WTC11 (cell line): ENCODE measurements around the gene TNP2. TPM values are rescaled to one million over a fixed set of nuclear protein-coding genes. Genes with fewer than 3 reads are reported as not detected.

Experiments used
- ATAC-seq: fragments of 200-7000 bp; cut with Tn5 transposase; 2 replicates; pipeline ENCODE4 v1.10.0; 2021; ENCODE audit warnings: mild to moderate bottlenecking, moderate library complexity
- CTCF ChIA-PET: fragments of 300-600 bp; sonication (Branson Sonifier 250); formaldehyde crosslinking; loops from one replicate; lab custom pipeline; 2021; ENCODE audit warnings: antibody characterized with exemption; lab: Charles Lee
- POLR2A ChIA-PET: fragments of 350-600 bp; sonication (Branson Sonifier 250); formaldehyde crosslinking; loops from one replicate; lab custom pipeline; 2021; ENCODE audit warnings: antibody characterized with exemption; lab: Charles Lee
- DNase-seq: peaks from one replicate; pipeline ENCODE4 v3.0.0; 2021; ENCODE audit warnings: low spot score
- H3K27ac Mint-ChIP-seq: 2 replicates; pipeline ENCODE4 v1.8.0; 2021; ENCODE audit warnings: mixed read lengths
- H3K27me3 Mint-ChIP-seq: 2 replicates; pipeline ENCODE4 v1.8.0; 2021; ENCODE audit warnings: low read depth, mild to moderate bottlenecking, moderate library complexity, mixed read lengths
- H3K36me3 Mint-ChIP-seq: 2 replicates; pipeline ENCODE4 v1.8.0; 2021; ENCODE audit warnings: mixed read lengths
- H3K4me1 Mint-ChIP-seq: 2 replicates; pipeline ENCODE4 v1.8.0; 2022; ENCODE audit warnings: mixed read lengths
- H3K4me3 Mint-ChIP-seq: 2 replicates; pipeline ENCODE4 v1.8.0; 2021; ENCODE audit warnings: mild to moderate bottlenecking, moderate library complexity, mixed read lengths
- H3K9me3 Mint-ChIP-seq: 2 replicates; pipeline ENCODE4 v1.8.0; 2021; ENCODE audit warnings: mixed read lengths
- CBFB ChIP-seq: sonication (generic); formaldehyde crosslinking; IDR thresholded peaks from 2 replicates; pipeline ENCODE4 v1.8.1; 2022; ENCODE audit warnings: mild to moderate bottlenecking, low read depth, missing genetic modification reagents
- MXD4 ChIP-seq: fragments of 250-450 bp; sonication (Bioruptor Pico); IDR thresholded peaks from 2 replicates; pipeline ENCODE4 v1.8.0; 2021; ENCODE audit warnings: mild to moderate bottlenecking, moderate library complexity, borderline replicate concordance
- NFYB ChIP-seq: sonication (generic); formaldehyde crosslinking; conservative IDR thresholded peaks from 2 replicates; pipeline ENCODE4 v1.8.0; 2022; ENCODE audit warnings: low read depth, missing genetic modification reagents
- TEAD4 ChIP-seq: sonication (generic); formaldehyde crosslinking; IDR thresholded peaks from 2 replicates; pipeline ENCODE4 v1.8.0; 2022; ENCODE audit warnings: mild to moderate bottlenecking, missing genetic modification reagents
- ZNF317 ChIP-seq: sonication (generic); formaldehyde crosslinking; IDR thresholded peaks from 2 replicates; pipeline ENCODE4 v1.8.1; 2023; ENCODE audit warnings: low read depth, mild to moderate bottlenecking, moderate library complexity, missing genetic modification reagents, borderline replicate concordance
- total RNA-seq: library from RNA; stranded (reverse); gene quantifications from 3 replicates; pipeline ENCODE4 v1.2.3, GENCODE V29; 2021
- TF ChIP-seq, protein P1 (sequence below): sonication (generic); formaldehyde crosslinking; IDR thresholded peaks from 2 replicates; pipeline ENCODE4 v1.8.0; 2022; ENCODE audit warnings: mild to moderate bottlenecking, missing genetic modification reagents
- TF ChIP-seq, protein P2 (sequence below): fragments of 250-450 bp; sonication (Bioruptor Pico); IDR thresholded peaks from 2 replicates; pipeline ENCODE4 v1.9.0; 2021; ENCODE audit warnings: mild to moderate bottlenecking, borderline replicate concordance
- TF ChIP-seq, protein P3 (sequence below): sonication (generic); formaldehyde crosslinking; IDR thresholded peaks from 2 replicates; pipeline ENCODE4 v1.8.1; 2022; ENCODE audit warnings: low read depth, missing genetic modification reagents, borderline replicate concordance
- TF ChIP-seq, protein P4 (sequence below): sonication (generic); formaldehyde crosslinking; conservative IDR thresholded peaks from 2 replicates; pipeline ENCODE4 v1.8.1; 2022; ENCODE audit warnings: mild to moderate bottlenecking, missing genetic modification reagents
- TF ChIP-seq, protein P5 (sequence below): sonication (generic); formaldehyde crosslinking; IDR thresholded peaks from 2 replicates; pipeline ENCODE4 v1.8.0; 2022; ENCODE audit warnings: mild to moderate bottlenecking, missing genetic modification reagents
- TF ChIP-seq, protein P6 (sequence below): sonication (generic); formaldehyde crosslinking; IDR thresholded peaks from 2 replicates; pipeline ENCODE4 v1.8.1; 2023; ENCODE audit warnings: mild to moderate bottlenecking, missing genetic modification reagents
- TF ChIP-seq, protein P7 (sequence below): fragments of 250-450 bp; sonication (Bioruptor Pico); IDR thresholded peaks from 2 replicates; pipeline ENCODE4 v1.9.0; 2021; ENCODE audit warnings: moderate library complexity, mild to moderate bottlenecking, inconsistent platforms, borderline replicate concordance
- TF ChIP-seq, protein P8 (sequence below): fragments of 250-450 bp; sonication (Bioruptor Pico); IDR thresholded peaks from 2 replicates; pipeline ENCODE4 v1.9.0; 2021; ENCODE audit warnings: mild to moderate bottlenecking
- TF ChIP-seq, protein P9 (sequence below): sonication (generic); formaldehyde crosslinking; IDR thresholded peaks from 2 replicates; pipeline ENCODE4 v1.8.1; 2023; ENCODE audit warnings: mild to moderate bottlenecking, missing genetic modification reagents
- TF ChIP-seq, protein P10 (sequence below): sonication (generic); formaldehyde crosslinking; conservative IDR thresholded peaks from 2 replicates; pipeline ENCODE4 v1.8.1; 2023; ENCODE audit warnings: mild to moderate bottlenecking, low read depth, missing genetic modification reagents, moderate library complexity

The TNP2 gene
- total RNA-seq, 1 experiment from 2014 or later: not detected

DNA sequence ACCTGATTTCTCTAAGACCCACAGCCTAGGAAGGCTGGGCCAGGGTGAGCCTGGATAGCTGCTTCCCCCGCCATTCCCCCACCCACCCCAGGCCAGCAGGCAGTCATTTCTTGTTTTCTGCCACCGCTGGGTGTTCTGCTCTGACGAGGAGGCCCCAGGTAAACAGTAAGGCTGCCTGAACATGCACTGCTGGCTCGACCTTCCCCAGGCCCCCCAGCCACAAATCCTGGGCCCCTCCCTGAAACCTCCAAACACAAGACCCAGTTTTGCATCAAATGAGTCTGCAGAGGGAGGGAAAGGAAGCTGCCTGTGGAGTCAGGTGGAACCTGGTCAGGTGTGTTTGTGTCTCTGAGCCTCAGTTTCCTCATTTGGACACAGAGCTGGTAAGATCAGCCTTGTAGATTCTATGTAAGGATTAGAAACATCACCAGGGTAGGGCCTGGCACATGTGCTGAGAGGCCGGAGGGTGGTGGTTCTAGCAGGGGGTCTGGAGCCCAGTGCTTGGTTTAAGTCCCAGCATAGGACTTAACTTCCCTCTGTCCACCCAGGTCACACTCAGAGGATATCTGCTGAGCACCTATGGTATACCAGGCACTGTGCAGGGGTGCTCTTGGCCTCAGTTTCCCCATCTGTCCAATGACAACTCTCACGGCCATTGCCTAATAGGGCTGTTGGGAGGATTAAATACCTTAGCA is 30.9 kb upstream of the TNP2 start:
- Mint-ChIP-seq H3K36me3 (no peaks in the 10 kb centered on the region), H3K27ac (no peak overlapping the region), H3K4me1 (peaks cover 41% of the 10 kb centered on the region), H3K4me3 (no peak overlapping the region), H3K9me3 (no peaks in the 10 kb centered on the region), H3K27me3 (no peaks in the 10 kb centered on the region)
- ChIA-PET POLR2A (no interaction called here), CTCF (interaction anchor here (3.4 kb wide), 1 partner anchor 43 kb away, joined by 29 read pairs; the partner anchor contains the start of gene SOCS1)
- ATAC-seq (no peak), DNase-seq (no peak)
- TF ChIP-seq CBFB (CRISPR knock-in tag) (no peak), NFYB (CRISPR knock-in tag) (no peak), ZNF317 (no peak), MXD4 (CRISPR knock-in tag) (no peak), TEAD4 (no peak)
- TF ChIP-seq, protein P1, sequence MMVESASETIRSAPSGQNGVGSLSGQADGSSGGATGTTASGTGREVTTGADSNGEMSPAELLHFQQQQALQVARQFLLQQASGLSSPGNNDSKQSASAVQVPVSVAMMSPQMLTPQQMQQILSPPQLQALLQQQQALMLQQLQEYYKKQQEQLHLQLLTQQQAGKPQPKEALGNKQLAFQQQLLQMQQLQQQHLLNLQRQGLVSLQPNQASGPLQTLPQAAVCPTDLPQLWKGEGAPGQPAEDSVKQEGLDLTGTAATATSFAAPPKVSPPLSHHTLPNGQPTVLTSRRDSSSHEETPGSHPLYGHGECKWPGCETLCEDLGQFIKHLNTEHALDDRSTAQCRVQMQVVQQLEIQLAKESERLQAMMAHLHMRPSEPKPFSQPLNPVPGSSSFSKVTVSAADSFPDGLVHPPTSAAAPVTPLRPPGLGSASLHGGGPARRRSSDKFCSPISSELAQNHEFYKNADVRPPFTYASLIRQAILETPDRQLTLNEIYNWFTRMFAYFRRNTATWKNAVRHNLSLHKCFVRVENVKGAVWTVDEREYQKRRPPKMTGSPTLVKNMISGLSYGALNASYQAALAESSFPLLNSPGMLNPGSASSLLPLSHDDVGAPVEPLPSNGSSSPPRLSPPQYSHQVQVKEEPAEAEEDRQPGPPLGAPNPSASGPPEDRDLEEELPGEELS: no peak
- TF ChIP-seq, protein P2, sequence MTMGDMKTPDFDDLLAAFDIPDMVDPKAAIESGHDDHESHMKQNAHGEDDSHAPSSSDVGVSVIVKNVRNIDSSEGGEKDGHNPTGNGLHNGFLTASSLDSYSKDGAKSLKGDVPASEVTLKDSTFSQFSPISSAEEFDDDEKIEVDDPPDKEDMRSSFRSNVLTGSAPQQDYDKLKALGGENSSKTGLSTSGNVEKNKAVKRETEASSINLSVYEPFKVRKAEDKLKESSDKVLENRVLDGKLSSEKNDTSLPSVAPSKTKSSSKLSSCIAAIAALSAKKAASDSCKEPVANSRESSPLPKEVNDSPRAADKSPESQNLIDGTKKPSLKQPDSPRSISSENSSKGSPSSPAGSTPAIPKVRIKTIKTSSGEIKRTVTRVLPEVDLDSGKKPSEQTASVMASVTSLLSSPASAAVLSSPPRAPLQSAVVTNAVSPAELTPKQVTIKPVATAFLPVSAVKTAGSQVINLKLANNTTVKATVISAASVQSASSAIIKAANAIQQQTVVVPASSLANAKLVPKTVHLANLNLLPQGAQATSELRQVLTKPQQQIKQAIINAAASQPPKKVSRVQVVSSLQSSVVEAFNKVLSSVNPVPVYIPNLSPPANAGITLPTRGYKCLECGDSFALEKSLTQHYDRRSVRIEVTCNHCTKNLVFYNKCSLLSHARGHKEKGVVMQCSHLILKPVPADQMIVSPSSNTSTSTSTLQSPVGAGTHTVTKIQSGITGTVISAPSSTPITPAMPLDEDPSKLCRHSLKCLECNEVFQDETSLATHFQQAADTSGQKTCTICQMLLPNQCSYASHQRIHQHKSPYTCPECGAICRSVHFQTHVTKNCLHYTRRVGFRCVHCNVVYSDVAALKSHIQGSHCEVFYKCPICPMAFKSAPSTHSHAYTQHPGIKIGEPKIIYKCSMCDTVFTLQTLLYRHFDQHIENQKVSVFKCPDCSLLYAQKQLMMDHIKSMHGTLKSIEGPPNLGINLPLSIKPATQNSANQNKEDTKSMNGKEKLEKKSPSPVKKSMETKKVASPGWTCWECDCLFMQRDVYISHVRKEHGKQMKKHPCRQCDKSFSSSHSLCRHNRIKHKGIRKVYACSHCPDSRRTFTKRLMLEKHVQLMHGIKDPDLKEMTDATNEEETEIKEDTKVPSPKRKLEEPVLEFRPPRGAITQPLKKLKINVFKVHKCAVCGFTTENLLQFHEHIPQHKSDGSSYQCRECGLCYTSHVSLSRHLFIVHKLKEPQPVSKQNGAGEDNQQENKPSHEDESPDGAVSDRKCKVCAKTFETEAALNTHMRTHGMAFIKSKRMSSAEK (CRISPR knock-in tag): no peak
- TF ChIP-seq, protein P3, sequence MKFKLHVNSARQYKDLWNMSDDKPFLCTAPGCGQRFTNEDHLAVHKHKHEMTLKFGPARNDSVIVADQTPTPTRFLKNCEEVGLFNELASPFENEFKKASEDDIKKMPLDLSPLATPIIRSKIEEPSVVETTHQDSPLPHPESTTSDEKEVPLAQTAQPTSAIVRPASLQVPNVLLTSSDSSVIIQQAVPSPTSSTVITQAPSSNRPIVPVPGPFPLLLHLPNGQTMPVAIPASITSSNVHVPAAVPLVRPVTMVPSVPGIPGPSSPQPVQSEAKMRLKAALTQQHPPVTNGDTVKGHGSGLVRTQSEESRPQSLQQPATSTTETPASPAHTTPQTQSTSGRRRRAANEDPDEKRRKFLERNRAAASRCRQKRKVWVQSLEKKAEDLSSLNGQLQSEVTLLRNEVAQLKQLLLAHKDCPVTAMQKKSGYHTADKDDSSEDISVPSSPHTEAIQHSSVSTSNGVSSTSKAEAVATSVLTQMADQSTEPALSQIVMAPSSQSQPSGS: no peak
- TF ChIP-seq, protein P4, sequence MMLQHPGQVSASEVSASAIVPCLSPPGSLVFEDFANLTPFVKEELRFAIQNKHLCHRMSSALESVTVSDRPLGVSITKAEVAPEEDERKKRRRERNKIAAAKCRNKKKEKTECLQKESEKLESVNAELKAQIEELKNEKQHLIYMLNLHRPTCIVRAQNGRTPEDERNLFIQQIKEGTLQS (CRISPR knock-in tag): no peak
- TF ChIP-seq, protein P5, sequence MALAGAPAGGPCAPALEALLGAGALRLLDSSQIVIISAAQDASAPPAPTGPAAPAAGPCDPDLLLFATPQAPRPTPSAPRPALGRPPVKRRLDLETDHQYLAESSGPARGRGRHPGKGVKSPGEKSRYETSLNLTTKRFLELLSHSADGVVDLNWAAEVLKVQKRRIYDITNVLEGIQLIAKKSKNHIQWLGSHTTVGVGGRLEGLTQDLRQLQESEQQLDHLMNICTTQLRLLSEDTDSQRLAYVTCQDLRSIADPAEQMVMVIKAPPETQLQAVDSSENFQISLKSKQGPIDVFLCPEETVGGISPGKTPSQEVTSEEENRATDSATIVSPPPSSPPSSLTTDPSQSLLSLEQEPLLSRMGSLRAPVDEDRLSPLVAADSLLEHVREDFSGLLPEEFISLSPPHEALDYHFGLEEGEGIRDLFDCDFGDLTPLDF (CRISPR knock-in tag): no peak
- TF ChIP-seq, protein P6, sequence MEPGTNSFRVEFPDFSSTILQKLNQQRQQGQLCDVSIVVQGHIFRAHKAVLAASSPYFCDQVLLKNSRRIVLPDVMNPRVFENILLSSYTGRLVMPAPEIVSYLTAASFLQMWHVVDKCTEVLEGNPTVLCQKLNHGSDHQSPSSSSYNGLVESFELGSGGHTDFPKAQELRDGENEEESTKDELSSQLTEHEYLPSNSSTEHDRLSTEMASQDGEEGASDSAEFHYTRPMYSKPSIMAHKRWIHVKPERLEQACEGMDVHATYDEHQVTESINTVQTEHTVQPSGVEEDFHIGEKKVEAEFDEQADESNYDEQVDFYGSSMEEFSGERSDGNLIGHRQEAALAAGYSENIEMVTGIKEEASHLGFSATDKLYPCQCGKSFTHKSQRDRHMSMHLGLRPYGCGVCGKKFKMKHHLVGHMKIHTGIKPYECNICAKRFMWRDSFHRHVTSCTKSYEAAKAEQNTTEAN: no peak
- TF ChIP-seq, protein P7, sequence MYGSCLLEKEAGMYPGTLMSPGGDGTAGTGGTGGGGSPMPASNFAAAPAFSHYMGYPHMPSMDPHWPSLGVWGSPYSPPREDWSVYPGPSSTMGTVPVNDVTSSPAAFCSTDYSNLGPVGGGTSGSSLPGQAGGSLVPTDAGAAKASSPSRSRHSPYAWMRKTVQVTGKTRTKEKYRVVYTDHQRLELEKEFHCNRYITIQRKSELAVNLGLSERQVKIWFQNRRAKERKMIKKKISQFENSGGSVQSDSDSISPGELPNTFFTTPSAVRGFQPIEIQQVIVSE (CRISPR knock-in tag): no peak
- TF ChIP-seq, protein P8, sequence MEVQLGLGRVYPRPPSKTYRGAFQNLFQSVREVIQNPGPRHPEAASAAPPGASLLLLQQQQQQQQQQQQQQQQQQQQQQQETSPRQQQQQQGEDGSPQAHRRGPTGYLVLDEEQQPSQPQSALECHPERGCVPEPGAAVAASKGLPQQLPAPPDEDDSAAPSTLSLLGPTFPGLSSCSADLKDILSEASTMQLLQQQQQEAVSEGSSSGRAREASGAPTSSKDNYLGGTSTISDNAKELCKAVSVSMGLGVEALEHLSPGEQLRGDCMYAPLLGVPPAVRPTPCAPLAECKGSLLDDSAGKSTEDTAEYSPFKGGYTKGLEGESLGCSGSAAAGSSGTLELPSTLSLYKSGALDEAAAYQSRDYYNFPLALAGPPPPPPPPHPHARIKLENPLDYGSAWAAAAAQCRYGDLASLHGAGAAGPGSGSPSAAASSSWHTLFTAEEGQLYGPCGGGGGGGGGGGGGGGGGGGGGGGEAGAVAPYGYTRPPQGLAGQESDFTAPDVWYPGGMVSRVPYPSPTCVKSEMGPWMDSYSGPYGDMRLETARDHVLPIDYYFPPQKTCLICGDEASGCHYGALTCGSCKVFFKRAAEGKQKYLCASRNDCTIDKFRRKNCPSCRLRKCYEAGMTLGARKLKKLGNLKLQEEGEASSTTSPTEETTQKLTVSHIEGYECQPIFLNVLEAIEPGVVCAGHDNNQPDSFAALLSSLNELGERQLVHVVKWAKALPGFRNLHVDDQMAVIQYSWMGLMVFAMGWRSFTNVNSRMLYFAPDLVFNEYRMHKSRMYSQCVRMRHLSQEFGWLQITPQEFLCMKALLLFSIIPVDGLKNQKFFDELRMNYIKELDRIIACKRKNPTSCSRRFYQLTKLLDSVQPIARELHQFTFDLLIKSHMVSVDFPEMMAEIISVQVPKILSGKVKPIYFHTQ (CRISPR knock-in tag): no peak
- TF ChIP-seq, protein P9, sequence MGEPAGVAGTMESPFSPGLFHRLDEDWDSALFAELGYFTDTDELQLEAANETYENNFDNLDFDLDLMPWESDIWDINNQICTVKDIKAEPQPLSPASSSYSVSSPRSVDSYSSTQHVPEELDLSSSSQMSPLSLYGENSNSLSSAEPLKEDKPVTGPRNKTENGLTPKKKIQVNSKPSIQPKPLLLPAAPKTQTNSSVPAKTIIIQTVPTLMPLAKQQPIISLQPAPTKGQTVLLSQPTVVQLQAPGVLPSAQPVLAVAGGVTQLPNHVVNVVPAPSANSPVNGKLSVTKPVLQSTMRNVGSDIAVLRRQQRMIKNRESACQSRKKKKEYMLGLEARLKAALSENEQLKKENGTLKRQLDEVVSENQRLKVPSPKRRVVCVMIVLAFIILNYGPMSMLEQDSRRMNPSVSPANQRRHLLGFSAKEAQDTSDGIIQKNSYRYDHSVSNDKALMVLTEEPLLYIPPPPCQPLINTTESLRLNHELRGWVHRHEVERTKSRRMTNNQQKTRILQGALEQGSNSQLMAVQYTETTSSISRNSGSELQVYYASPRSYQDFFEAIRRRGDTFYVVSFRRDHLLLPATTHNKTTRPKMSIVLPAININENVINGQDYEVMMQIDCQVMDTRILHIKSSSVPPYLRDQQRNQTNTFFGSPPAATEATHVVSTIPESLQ (CRISPR knock-in tag): no peak
- TF ChIP-seq, protein P10, sequence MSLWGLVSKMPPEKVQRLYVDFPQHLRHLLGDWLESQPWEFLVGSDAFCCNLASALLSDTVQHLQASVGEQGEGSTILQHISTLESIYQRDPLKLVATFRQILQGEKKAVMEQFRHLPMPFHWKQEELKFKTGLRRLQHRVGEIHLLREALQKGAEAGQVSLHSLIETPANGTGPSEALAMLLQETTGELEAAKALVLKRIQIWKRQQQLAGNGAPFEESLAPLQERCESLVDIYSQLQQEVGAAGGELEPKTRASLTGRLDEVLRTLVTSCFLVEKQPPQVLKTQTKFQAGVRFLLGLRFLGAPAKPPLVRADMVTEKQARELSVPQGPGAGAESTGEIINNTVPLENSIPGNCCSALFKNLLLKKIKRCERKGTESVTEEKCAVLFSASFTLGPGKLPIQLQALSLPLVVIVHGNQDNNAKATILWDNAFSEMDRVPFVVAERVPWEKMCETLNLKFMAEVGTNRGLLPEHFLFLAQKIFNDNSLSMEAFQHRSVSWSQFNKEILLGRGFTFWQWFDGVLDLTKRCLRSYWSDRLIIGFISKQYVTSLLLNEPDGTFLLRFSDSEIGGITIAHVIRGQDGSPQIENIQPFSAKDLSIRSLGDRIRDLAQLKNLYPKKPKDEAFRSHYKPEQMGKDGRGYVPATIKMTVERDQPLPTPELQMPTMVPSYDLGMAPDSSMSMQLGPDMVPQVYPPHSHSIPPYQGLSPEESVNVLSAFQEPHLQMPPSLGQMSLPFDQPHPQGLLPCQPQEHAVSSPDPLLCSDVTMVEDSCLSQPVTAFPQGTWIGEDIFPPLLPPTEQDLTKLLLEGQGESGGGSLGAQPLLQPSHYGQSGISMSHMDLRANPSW (CRISPR knock-in tag): no peak
